SH-SY5Y (cell line): ENCODE results near the gene NAALADL2.

Experiments
- GATA2 ChIP-seq: IDR thresholded peaks from 2 replicates; pipeline ENCODE4 v1.6.1; 2011; ENCODE audit warnings: mild to moderate bottlenecking, low read depth, low read length
- GATA3 ChIP-seq: IDR thresholded peaks from 2 replicates; pipeline ENCODE4 v1.6.1; 2011; ENCODE audit warnings: low read depth, mild to moderate bottlenecking, low read length, moderate library complexity

DNA sequence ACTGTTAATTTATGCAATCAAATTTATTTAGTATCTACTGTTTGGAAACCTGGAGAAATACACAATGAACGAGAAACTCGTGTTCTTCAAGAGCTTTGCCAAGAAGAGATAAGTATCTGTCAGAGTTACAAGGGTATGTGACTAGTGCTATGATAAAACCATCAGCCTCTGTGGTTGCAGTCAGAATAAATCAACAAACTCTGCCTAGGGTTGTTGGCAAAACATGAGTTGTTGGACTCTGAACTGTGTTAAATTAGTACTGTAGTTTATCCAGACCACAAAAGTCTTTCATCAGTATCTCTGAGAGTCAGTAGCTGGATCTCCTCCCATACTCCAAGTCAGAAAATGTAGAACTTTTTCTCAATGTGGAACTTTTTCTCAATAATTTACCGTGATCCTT lies 918.4 kb downstream of the NAALADL2 start:
- TF ChIP-seq GATA3 (no peak), GATA2 (no peak)
